ENCODE results near the gene CELF2.

GRCh38 chr10:11206676-11207559 lies 189.2 kb downstream of the CELF2 start:
- no peak for TF ChIP-seq CTCF (conservative IDR thresholded peaks at IDR 0.05)
- no peak for TF ChIP-seq ZFX (IDR thresholded peaks at IDR 0.05)
